HG03571 (cell line): Measurements from ENCODE around the gene SCAI.
"Not testable (repeated sequence)": the region's sequence is repeated elsewhere in the genome, so short reads cannot be mapped to it uniquely, and the experiment has no call there.

ENCODE experiments used
- ATAC-seq: cut with Tn5 transposase; IDR thresholded peaks from one replicate; pipeline ENCODE4 v1.9.1; 2021; ENCODE audit not compliant: unreplicated experiment

Gene SCAI

DNA sequence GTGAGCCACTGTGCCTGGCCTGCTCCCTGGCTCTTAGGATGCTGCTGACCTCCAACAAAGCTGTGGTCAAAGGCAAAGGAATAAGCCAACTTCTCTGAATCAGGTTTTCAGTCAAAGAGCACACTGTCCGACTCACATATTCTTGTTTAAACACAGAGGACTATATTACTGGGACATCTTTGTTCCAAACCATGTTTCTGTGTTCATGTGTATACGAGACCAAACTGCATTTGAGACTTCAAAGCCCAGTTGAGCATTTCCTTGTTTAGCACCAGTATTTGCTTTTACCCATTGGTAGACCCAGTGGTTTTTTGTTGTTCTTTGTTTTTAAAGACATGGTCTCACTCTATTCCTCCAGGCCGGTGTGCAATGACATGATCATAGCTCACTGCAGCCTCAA is 100.2 kb downstream of the SCAI start:
- no peak for ATAC-seq

DNA sequence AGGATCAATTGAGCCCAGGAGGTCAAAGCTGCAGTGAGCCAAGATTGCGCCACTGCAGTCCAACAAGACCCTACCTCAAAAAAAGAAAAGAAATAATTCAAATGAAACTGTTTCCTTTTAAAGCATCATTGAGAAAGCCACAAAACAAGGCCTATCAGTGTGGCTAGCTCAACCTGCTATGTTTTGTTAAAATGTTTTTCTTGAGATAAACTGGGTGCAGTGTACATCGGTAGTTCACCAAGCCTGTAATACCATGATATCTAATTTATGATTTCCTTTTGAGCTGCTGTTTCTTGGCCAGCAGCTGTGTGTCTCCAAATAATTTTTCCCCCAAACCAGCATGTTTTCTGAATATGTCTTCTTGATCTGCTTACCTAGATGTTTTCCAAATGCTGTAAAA is 105.2 kb downstream of the SCAI start:
- no peak for ATAC-seq

DNA sequence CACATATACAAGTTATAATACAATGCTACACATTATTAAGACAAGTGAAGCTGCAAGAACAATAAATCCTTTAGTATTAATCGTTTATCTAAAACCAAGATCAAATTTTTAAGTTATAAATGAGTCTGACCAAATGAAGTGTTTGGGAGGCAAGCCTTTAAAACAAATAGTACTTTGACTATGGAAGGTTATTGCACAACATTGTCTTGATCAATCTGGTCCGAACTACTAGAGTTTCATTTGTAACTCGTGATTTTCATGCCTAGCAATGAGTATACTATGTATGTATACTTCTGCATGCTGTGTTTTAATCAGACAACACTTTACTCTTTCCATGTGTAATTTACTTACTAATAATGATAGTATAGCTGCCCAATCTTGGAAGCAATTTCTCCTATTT is 115.3 kb downstream of the SCAI start:
- ATAC-seq: no peak

DNA sequence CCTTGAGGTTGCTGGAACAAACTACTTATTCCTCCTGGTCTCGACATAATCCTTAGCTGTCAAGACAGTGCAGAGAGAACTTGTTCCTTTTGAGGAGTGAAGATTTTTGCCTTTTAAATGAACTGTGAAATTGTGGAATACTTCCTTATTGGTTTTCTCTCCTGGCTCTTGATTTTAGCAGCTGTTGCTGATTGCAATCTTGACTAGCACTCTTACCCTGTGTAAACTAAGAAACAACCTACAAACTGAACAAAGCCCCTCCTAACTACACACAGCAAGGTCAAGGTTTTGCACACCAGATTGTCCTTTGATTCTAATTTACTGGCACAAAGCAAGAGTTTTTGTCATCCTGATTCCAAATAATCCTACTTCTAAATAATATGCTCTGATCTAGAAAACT is 118.4 kb downstream of the SCAI start:
- no peak for ATAC-seq

DNA sequence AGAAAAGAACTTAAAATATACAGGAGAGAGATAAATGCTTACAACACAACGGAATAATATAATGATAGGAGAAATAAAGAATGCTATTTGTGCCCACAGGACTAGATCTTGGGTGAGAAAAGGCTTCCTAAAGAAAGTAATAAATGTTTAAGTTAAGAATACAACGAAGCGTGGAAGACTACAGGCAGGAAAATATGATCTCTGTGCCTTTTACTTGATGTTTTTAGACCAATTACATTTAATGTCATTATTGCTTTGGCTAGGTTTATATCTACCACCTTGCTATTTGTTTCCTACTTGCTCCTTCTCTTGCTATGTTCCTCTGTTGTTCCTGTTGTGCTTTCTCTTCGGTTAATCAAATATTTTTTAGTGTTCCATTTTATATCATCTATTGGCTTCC is 122.3 kb downstream of the SCAI start:
- no peak for ATAC-seq

DNA sequence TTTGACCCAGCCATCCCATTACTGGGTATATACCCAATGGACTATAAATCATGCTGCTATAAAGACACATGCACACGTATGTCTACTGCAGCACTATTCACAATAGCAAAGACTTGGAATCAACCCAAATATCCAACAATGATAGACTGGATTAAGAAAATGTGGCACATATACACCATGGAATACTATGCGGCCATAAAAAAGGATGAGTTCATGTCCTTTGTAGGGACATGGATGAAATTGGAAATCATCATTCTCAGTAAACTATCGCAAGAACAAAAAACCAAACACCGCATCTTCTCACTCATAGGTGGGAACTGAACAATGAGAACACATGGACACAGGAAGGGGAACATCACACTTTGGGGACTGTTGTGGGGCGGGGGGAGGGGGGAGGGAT is 127.7 kb downstream of the SCAI start:
- ATAC-seq: not testable (repeated sequence)

DNA sequence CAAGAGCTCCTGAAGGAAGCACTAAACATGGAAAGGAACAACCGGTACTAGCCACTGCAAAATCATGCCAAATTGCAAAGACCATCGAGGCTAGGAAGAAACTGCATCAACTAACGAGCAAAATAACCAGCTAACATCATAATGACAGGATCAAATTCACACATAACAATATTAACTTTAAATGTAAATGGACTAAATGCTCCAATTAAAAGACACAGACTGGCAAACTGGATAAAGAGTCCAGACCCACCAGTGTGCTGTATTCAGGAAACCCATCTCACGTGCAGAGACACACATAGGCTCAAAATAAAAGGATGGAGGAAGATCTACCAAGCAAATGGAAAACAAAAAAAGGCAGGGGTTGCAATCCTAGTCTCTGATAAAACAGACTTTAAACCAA is 131.3 kb downstream of the SCAI start:
- not testable (repeated sequence) for ATAC-seq

DNA sequence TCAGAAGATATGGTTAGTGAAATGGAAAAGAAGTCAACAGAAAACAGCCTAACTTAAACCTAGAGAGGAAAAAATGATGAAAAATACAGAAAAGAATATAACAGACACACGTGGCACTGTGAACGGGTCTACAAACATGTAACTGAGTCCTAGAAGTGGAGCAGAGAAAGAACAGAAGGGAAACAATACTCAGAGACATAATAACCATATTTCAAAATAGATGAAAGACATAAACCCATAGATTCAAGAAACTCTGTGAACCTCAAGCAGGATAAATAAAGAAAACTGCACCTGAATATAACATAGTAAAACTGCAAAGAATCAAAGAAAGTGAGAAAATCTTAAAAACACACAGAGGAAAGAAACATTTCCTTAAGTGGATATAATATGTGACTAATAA is 134.7 kb downstream of the SCAI start:
- no peak for ATAC-seq

DNA sequence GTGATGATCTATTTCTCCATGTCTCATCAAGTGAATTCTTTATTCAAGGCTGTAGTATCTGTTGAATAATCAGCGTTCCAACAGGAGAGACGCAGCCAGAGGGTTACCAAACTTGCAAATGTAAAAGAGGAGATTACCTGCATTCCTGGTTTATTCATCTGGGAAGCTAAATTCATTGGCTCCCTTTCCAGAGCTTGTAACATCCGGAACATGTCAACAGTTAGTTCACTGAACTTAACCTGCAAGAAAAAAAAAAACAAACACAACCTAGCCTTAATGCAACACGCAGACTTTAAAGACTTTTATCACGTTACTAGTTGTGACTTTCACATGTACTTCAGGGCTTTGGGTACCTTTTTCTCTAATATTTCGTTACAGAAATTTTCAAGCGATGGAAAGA is 140.0 kb downstream of the SCAI start:
- no peak for ATAC-seq

DNA sequence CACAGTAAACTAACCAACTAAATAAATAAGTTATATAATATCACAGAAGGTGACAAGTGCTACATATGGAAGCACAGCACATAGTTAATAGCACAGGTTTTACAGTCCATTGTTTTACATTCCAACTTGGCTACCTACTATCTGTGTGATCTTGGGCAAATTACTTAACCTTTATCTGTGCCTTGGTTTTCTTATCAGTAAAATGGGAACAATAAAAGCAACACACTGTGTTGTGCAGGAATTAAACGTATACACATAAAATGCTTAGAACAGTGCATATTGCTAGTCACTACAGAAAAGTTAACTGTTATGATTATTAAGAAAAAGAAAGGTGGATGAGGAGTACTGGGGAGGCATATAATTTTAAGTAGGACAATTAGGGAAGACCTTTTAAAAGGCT is 159.6 kb downstream of the SCAI start:
- no peak for ATAC-seq

DNA sequence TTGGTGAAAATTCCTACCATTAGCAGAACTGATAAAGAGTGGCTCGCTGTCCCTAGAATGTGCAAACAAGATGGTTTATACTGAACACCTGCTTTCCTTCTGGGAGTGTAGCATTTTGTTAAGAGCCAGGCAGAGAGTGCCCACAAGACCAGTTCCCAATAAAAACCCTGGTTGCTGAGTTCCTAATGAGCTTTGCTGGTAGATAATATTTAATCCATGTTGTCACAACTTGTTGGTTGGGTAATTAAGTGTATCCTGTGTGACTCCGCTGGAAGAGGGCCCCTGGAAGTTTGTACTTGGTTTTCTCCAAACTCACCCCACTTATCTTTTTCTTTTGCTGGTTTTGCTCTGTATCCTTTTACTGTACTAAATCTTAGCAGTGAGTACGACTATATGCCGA is 162.9 kb downstream of the SCAI start:
- ATAC-seq: no peak

DNA sequence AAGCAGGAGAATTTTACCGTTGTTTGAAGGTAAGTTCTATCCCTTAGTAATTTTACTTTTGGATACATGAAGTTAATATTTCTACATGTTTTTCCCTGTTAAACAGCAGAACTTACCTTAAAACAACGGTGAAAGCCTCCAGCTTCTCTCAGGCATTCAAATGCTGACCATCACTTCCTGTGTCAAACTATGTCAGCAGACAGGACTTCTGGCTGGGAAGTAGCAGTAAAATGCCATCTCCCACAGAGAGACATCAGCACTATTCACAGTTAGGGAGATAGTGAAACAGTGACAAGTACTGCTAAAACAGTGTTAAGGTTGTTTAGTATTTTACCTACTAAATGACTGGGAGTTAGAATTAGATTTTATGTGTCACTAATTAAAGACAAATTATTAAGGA is 168.2 kb downstream of the SCAI start:
- no peak for ATAC-seq

DNA sequence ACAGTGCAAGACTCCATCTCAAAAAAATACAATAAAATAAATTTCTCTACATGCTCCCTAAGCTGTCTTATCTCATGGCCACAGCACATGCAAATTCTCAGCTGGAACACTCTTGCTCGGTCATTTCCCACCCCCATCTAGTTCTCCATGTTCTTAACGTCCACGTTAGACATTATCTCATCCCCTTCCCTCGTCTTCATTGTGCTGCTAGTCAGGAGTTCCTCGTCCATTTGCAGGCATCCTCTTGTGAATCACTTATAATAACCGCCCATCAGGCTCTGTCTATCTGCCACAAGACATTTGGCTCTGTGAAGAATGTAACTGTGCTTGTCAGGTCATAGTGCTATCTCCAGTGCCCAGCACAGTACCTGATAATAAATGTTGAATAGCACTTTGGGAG is 169.5 kb downstream of the SCAI start:
- no peak for ATAC-seq

DNA sequence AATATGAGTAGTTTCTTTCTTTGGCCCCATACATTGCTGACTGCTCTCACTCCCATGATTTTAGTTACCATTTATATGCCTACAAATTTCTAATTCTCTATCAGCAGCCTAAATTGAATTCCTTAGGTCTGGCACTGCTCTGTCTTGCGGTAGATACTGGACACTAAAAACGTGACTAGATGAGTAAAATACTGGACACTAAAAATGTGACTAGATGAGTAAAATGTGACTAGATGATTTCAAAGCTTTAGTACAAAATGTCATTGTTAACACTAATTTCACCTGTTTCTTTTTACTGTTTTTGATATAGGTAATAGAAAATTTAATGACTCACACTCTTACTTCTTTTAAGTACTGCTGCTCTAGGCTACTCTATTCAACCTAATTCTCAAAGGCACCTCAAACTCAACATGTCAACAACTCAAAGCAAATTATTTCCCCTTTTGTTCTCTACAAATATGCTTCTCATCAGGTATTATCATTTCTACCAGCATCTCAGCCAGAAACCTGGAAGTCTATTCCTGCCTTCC is 171.0 kb downstream of the SCAI start:
- no peak for ATAC-seq

DNA sequence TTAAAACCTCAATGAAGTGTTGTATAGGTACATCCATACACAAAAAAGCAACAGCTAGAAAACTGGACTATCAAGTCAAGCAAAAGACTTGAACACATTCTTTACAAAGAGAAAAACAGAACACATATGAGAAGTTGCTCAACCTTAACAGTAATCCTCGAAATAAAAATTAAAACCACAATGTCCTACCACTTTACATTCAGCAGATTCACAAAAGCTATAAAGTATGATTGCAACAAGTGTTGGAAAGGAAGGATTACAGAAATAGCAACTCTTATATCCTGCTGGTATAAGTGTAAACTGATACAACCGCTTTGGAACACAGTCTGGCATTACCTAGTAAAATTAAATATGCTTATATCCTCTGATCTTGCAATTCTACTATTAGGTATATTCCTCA is 173.9 kb downstream of the SCAI start:
- ATAC-seq: no peak

DNA sequence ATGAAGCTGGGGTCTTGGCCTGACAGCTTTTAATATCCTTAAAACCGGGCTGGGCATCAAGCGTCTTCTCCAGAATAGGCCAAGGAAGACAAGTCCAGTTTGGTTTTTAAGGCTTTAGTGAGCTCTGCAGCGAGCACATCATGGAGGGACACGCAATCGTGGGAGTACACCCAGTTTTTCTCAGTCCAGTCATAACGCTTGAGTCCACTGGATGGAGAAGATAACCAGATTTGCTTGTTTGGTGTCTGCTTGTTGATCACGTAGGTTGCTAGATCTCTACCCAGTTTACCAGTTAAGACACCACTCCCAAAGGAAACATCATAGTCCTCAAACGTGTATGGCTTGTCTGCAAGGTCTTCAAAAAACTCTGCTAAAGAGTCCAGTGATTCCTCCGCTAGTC is 175.1 kb downstream of the SCAI start:
- ATAC-seq: no peak

DNA sequence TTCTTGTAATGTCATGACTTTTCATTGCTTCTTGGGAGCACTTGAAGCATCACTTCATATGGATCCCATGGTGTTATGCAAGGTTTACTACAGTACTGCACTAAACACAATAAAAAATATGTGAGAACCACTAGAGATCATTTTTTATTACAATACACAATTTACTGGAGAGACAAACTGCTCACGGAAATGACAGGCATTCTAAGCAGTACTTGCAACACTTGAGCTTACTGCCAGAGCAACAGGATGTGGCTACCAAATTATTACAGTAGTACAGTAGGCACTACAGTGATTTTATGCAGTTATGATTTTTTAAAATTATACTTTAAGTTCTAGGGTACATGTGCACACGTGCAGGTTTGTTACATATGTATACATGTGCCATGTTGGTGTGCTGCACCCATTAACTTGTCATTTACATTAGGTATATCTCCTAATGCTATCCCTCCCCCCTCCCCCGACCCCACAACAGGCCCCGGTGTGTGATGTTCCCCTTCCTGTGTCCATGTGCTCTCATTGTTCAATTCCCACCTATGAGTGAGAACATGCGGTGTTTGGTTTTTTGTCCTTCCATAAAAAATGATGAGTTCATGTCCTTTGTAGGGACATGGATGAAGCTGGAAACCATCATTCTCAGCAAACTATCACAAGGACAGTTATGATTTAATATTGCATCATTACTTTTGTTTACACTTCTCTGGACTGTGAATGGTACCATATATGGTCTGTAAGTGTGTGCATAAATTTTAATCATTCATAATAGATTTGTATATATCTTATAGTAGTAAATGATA is 177.4 kb downstream of the SCAI start:
- not testable (repeated sequence) for ATAC-seq

DNA sequence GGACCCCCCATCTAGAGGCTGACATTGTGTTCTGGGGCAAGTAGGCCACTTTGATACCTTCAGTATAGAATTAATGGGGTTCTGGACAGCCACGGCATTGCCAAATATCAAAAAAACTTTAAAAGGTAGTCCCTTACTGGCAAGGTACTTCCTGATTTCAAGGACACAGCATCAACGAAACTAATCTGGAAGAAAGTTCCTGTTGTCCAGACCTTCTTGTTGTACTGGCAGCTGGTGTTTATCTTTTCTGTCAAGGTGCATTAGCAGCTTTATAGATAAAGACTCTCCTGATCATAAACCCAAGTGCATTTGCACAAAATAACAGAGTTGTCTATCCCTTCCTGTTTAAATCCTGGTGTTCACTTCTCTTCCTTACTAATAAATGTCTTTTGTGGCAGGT is 178.7 kb downstream of the SCAI start:
- no peak for ATAC-seq

DNA sequence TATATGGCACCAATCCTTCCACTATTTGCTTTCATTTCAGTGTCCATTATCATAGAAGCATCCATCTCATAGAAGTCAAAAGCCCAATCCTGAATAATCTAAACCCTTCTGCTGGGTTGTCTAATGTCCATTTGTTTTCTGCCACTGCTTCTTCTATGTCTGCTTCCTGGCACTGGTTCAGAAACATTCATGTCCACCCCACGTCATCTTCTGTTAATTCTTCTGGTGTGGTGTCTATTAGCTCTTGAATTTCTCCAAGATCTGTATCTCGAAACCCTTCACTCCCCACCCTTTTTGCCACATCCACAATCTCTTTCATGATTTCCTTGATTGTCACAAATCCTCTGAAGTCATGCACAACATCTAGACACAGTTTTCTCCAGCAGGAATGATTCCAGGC is 179.3 kb downstream of the SCAI start:
- ATAC-seq: no peak

DNA sequence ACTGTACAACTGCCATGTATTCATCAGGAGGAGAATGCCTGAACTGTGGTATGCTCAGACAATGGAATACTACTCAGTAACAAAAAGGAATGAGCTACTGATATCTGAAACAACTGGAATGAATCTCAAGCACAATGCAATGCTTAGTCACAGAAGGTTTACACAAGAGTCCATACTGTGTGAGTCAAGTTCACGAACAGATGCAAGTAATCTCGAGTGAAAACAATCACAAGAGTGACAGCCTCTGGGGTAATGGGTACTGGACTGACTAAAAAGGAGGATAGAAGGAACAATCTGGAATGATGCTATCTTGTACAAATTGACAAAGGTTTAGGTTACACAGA is 182.9 kb downstream of the SCAI start:
- no peak for ATAC-seq

DNA sequence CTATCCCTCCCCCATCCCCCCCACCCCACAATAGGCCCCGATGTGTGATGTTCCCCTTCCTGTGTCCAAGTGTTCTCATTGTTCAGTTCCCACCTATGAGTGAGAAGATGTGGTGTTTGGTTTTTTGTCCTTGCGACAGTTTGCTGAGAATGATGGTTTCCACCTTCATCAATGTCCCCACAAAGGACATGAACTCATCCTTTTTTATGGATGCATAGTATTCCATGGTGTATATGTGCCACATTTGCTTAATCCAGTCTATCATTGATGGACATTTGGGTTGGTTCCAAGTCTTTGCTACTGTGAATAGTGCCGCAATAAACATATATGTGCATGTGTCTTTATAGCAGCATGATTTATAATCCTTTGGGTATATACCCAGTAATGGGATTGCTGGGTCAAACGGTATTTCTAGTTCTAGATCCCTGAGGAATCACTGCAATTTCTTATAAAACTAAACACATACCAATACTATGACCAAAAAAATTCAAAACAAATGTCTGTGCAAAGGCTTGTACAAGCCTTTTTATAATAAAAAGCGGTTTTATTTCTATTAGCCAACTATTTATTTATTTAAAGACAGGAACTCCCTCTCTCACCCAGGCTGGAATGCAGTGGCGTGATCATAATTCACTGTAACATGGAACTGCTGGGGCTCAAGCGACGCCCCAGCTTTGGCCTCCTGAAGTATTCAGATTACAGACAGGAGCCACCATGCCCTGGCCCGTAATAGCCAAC is 183.5 kb downstream of the SCAI start:
- ATAC-seq: not testable (repeated sequence)

DNA sequence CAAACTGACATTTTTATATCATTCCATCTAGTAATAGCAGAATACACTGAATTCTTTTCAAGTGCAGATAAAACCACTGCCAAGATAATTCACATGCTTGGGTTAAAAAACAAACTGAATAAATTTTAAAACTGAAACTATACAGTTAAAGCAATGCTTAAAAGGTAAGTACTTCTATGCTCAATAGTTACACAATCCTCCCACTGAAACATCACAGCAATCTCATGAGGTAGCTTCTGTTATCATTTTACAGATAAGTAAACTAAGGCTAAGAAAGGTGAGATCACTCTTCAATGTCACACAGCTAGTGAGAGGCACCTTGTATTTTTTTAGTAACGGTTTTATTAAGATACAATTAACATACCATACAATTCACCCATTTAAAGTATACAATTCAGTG is 189.1 kb downstream of the SCAI start:
- ATAC-seq: no peak
